ENCODE data around the gene FLNC. TPM values are rescaled to one million over a fixed set of nuclear protein-coding genes. Genes with fewer than 3 reads are reported as not detected.

Gene FLNC
- total and polyA plus RNA-seq, 2 of the 13 experiments (the other 11 are each of a cell fraction or from before 2014, with no cell fraction given): 0.02 TPM; not detected in 1

DNA sequence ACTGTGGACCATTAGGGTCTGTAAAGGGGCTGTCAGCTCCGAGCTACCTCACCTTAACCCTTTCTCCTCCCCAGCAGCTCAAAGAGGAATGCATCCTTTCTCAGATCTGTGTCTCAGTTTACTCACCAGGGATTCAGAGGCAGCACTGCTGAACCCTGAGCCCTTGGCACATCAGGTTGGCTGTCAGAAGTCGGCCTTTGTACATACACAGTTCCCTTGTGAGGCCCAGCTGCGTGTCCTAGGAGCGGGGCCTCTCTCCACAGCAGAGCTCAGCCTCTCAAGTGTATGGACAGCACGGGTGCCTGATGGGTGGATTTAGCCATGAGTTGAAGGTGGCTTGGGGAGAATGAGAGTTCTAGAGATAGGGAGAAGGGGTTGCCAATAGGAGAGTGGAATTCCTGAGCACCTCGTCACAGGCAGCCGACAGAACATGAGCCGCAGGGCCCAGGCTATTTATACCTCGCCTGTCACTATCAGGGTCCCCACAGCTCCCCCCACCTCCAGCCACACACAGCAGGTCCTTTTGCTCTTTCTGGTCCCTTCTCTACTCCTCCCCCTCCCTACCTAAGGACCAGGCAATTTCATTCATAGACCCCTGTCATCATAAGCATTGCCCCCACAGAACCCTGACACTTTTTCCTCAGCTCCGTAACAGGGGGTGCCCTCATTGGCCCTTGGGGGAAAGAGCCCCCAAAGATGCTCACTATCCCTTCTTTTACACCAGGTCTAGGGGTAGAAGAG, 2.1 kb upstream of the FLNC start (continued):
- TF ChIP-seq, protein P1, sequence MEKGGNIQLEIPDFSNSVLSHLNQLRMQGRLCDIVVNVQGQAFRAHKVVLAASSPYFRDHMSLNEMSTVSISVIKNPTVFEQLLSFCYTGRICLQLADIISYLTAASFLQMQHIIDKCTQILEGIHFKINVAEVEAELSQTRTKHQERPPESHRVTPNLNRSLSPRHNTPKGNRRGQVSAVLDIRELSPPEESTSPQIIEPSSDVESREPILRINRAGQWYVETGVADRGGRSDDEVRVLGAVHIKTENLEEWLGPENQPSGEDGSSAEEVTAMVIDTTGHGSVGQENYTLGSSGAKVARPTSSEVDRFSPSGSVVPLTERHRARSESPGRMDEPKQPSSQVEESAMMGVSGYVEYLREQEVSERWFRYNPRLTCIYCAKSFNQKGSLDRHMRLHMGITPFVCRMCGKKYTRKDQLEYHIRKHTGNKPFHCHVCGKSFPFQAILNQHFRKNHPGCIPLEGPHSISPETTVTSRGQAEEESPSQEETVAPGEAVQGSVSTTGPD (CRISPR knock-in tag; IDR thresholded peaks at IDR 0.05): no peak
- TF ChIP-seq ZNF792 (CRISPR knock-in tag; IDR thresholded peaks at IDR 0.05): no peak
- TF ChIP-seq RFXAP (CRISPR knock-in tag; IDR thresholded peaks at IDR 0.05; ENCODE audit: borderline replicate concordance): no peak
- TF ChIP-seq, protein P2, sequence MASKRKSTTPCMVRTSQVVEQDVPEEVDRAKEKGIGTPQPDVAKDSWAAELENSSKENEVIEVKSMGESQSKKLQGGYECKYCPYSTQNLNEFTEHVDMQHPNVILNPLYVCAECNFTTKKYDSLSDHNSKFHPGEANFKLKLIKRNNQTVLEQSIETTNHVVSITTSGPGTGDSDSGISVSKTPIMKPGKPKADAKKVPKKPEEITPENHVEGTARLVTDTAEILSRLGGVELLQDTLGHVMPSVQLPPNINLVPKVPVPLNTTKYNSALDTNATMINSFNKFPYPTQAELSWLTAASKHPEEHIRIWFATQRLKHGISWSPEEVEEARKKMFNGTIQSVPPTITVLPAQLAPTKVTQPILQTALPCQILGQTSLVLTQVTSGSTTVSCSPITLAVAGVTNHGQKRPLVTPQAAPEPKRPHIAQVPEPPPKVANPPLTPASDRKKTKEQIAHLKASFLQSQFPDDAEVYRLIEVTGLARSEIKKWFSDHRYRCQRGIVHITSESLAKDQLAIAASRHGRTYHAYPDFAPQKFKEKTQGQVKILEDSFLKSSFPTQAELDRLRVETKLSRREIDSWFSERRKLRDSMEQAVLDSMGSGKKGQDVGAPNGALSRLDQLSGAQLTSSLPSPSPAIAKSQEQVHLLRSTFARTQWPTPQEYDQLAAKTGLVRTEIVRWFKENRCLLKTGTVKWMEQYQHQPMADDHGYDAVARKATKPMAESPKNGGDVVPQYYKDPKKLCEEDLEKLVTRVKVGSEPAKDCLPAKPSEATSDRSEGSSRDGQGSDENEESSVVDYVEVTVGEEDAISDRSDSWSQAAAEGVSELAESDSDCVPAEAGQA (IDR thresholded peaks at IDR 0.05; ENCODE audit: low read depth): no peak
- TF ChIP-seq, protein P2 (CRISPR knock-in tag; IDR thresholded peaks at IDR 0.05; ENCODE audit: borderline replicate concordance): no peak
- no peak for TF ChIP-seq NFATC3 (CRISPR knock-in tag; IDR thresholded peaks at IDR 0.05)
- TF ChIP-seq, protein P3, sequence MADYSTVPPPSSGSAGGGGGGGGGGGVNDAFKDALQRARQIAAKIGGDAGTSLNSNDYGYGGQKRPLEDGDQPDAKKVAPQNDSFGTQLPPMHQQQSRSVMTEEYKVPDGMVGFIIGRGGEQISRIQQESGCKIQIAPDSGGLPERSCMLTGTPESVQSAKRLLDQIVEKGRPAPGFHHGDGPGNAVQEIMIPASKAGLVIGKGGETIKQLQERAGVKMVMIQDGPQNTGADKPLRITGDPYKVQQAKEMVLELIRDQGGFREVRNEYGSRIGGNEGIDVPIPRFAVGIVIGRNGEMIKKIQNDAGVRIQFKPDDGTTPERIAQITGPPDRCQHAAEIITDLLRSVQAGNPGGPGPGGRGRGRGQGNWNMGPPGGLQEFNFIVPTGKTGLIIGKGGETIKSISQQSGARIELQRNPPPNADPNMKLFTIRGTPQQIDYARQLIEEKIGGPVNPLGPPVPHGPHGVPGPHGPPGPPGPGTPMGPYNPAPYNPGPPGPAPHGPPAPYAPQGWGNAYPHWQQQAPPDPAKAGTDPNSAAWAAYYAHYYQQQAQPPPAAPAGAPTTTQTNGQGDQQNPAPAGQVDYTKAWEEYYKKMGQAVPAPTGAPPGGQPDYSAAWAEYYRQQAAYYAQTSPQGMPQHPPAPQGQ (CRISPR knock-in tag; IDR thresholded peaks at IDR 0.05; ENCODE audit: borderline replicate concordance): no peak
- TF ChIP-seq ZSCAN9 (CRISPR knock-in tag; IDR thresholded peaks at IDR 0.05; ENCODE audit: borderline replicate concordance): no peak
- TF ChIP-seq, protein P4, sequence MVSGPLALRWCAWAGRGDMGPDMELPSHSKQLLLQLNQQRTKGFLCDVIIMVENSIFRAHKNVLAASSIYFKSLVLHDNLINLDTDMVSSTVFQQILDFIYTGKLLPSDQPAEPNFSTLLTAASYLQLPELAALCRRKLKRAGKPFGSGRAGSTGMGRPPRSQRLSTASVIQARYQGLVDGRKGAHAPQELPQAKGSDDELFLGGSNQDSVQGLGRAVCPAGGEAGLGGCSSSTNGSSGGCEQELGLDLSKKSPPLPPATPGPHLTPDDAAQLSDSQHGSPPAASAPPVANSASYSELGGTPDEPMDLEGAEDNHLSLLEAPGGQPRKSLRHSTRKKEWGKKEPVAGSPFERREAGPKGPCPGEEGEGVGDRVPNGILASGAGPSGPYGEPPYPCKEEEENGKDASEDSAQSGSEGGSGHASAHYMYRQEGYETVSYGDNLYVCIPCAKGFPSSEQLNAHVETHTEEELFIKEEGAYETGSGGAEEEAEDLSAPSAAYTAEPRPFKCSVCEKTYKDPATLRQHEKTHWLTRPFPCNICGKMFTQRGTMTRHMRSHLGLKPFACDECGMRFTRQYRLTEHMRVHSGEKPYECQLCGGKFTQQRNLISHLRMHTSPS (CRISPR knock-in tag; IDR thresholded peaks at IDR 0.05; ENCODE audit: low read depth): no peak
- TF ChIP-seq, protein P5, sequence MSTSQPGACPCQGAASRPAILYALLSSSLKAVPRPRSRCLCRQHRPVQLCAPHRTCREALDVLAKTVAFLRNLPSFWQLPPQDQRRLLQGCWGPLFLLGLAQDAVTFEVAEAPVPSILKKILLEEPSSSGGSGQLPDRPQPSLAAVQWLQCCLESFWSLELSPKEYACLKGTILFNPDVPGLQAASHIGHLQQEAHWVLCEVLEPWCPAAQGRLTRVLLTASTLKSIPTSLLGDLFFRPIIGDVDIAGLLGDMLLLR (CRISPR knock-in tag; IDR thresholded peaks at IDR 0.05): no peak
- TF ChIP-seq GABPB1 (CRISPR knock-in tag; IDR thresholded peaks at IDR 0.05): no peak
- TF ChIP-seq HOXA7 (CRISPR knock-in tag; IDR thresholded peaks at IDR 0.05): no peak
- no peak for TF ChIP-seq HCFC1 (IDR thresholded peaks at IDR 0.05; ENCODE audit: low read depth, low read length)
- TF ChIP-seq, protein P6, sequence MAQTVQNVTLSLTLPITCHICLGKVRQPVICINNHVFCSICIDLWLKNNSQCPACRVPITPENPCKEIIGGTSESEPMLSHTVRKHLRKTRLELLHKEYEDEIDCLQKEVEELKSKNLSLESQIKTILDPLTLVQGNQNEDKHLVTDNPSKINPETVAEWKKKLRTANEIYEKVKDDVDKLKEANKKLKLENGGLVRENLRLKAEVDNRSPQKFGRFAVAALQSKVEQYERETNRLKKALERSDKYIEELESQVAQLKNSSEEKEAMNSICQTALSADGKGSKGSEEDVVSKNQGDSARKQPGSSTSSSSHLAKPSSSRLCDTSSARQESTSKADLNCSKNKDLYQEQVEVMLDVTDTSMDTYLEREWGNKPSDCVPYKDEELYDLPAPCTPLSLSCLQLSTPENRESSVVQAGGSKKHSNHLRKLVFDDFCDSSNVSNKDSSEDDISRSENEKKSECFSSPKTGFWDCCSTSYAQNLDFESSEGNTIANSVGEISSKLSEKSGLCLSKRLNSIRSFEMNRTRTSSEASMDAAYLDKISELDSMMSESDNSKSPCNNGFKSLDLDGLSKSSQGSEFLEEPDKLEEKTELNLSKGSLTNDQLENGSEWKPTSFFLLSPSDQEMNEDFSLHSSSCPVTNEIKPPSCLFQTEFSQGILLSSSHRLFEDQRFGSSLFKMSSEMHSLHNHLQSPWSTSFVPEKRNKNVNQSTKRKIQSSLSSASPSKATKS (CRISPR knock-in tag; IDR thresholded peaks at IDR 0.05): no peak
